PFSK-1 (cell line): ENCODE measurements around the gene DCAF15.

ENCODE experiments used
- FOXP2 ChIP-seq: optimal IDR thresholded peaks from 2 replicates; pipeline ENCODE3; 2011; ENCODE audit warnings: borderline replicate concordance, control low read depth, inconsistent platforms; ENCODE audit not compliant: insufficient read depth; ENCODE audit errors: extremely low read length, extremely low read depth
- POLR2AphosphoS5 ChIP-seq: IDR thresholded peaks from 2 replicates; pipeline ENCODE4 v1.6.1; 2012; ENCODE audit warnings: low read depth, mild to moderate bottlenecking, control low read depth, low read length, moderate library complexity
- REST ChIP-seq, 2 experiments: IDR thresholded peaks; 2 replicates each; pipeline versions ENCODE4 v1.6.1 to v1.8.0; 2011 to 2012; ENCODE audit warnings: low read depth in 2 of 2, low read length in 2 of 2, control low read depth in 1 of 2, inconsistent platforms in 1 of 2, mild to moderate bottlenecking in 1 of 2, moderate library complexity in 1 of 2; ENCODE audit not compliant: insufficient read depth in 1 of 2
- SIN3A ChIP-seq: IDR thresholded peaks from 2 replicates; pipeline ENCODE4 v1.6.1; 2012; ENCODE audit warnings: mild to moderate bottlenecking, low read length, moderate library complexity, borderline replicate concordance; ENCODE audit not compliant: insufficient read depth
- TAF1 ChIP-seq: IDR thresholded peaks from 2 replicates; pipeline ENCODE4 v1.6.1; 2012; ENCODE audit warnings: low read length, control low read depth, borderline replicate concordance; ENCODE audit not compliant: insufficient read depth

Gene DCAF15

GRCh38 chr19:13926715-13927114, 25.6 kb upstream of the DCAF15 start:
- TF ChIP-seq FOXP2: no peak
- TF ChIP-seq SIN3A: no peak
- no peak for TF ChIP-seq POLR2AphosphoS5
- no peak for TF ChIP-seq REST (IDR thresholded peaks at IDR 0.05; ENCODE audit: insufficient read depth in 1 of 2, low read depth in 2 of 2, low read length in 2 of 2)
- no peak for TF ChIP-seq TAF1

GRCh38 chr19:13929340-13929739, 23.0 kb upstream of the DCAF15 start:
- TF ChIP-seq FOXP2 (no peak), POLR2AphosphoS5 (no peak), SIN3A (no peak), REST (IDR thresholded peaks at IDR 0.05; ENCODE audit: insufficient read depth in 1 of 2, low read depth in 2 of 2, low read length in 2 of 2) (no peak), TAF1 (no peak)

- no peak for TF ChIP-seq TAF1
- no peak for TF ChIP-seq FOXP2
Observed at GRCh38 chr19:13929956-13930355, 22.4 kb upstream of the DCAF15 start.

- TF ChIP-seq TAF1: no peak
- no peak for TF ChIP-seq FOXP2
- no peak for TF ChIP-seq REST (IDR thresholded peaks at IDR 0.05; ENCODE audit: insufficient read depth in 1 of 2, low read depth in 2 of 2, low read length in 2 of 2)
- TF ChIP-seq SIN3A: no peak
- TF ChIP-seq POLR2AphosphoS5: no peak
Observed at GRCh38 chr19:13930402-13930801, 21.9 kb upstream of the DCAF15 start.

- no peak for TF ChIP-seq POLR2AphosphoS5
- TF ChIP-seq TAF1: no peak
- TF ChIP-seq REST (IDR thresholded peaks at IDR 0.05; ENCODE audit: insufficient read depth in 1 of 2, low read depth in 2 of 2, low read length in 2 of 2): no peak
- no peak for TF ChIP-seq SIN3A
- TF ChIP-seq FOXP2: no peak
Observed at GRCh38 chr19:13931391-13932148, 20.7 kb upstream of the DCAF15 start.
